A549 treated with ZK216348 at 1 μM for 4 hours (cell line): ENCODE results near the gene GABRA5. TPM values are rescaled to one million over a fixed set of nuclear protein-coding genes. Genes with fewer than 3 reads are reported as not detected.

Source experiments
- total RNA-seq: library from RNA; stranded (reverse); fragments of 200-300 nt; extraction: Qiagen RNA extraction; gene quantifications from 5 replicates; pipeline ENCODE4 v1.2.3, GENCODE V29; 2022; ENCODE audit warnings: low read depth

The GABRA5 gene
- 84.5 to 124 TPM (median 113 TPM) in 5 replicates for total RNA-seq

GRCh38 chr15:26866298-26867199, at the start of gene GABRA5:
Gene GABRA5, plus strand, starts transcription at chr15:26867062. Its CDS starts 2,187 bp downstream, at chr15:26869249.

GRCh38 chr15:26970712-26971210, 103.9 kb downstream of the GABRA5 start, which contains the start of gene GABRG3:
Gene GABRG3, plus strand, starts transcription at chr15:26971181.

Other genes starting within 250 kb of the GABRA5 start
- gene GABRB3, start 94.0 kb upstream of the GABRA5 start, total RNA-seq, result 59.9 to 93.0 TPM (median 71.4 TPM) in 5 replicates
- gene GABRG3, start 104.1 kb downstream of the GABRA5 start, total RNA-seq, result 0.36 to 1.4 TPM (median 0.42 TPM) in 5 replicates